Stimulated activated CD8-positive, alpha-beta memory T cell treated with anti-CD3 and anti-CD28 coated beads, Interleukin-2, amount 100 ng/mL, for 1 hour (primary cell): ENCODE data around the gene SRRM4.

Experiments used
- DNase-seq, 2 donors: peaks; one replicate each; pipeline ENCODE4 v3.0.0-alpha.2; 2020; ENCODE audit warnings: low read depth in 2 of 2

SRRM4 gene

DNA sequence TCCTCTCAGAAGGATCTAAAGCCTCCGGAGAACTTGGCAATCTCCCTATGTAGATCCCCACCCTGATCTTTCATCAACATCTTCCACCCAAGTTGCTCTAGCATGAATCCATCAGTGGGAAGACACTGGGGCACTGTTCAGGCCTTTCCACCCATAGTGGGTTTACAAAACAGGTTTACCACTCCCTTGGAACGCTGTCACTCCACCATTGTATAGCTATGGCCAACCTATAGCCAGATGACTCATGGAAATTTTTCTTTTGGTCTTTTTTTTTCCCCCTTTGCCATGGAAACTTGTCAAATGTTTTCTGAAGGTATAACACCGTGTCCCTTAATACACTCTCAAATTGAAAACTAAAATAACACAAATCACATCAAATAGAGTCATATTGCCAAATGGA, 186.6 kb downstream of the SRRM4 start:
- no peak for DNase-seq

GRCh38 chr12:119168721-119169120, 187.4 kb downstream of the SRRM4 start:
- DNase-seq, result no peak

- no peak for DNase-seq
Observed at GRCh38 chr12:119169150-119169549, 187.8 kb downstream of the SRRM4 start.

DNA sequence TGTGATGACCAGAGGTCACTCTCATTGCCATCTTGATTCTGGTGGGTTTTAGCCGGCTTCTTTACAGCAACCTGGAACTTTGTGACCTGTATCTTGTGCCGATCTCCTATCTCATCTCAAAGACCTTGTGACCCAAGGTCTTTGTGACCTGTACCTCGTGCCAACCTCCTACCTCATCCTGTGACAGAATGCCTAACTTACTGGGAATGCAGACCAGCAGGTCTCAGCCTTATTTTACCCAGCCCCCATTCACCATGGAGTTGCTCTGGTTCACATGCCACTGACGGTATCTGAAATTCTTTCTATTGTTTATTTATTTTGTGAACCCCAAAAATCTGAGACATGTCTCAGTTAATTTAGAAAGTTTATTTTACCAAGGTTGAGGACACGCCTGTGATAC, 189.9 kb downstream of the SRRM4 start:
- no peak for DNase-seq

DNA sequence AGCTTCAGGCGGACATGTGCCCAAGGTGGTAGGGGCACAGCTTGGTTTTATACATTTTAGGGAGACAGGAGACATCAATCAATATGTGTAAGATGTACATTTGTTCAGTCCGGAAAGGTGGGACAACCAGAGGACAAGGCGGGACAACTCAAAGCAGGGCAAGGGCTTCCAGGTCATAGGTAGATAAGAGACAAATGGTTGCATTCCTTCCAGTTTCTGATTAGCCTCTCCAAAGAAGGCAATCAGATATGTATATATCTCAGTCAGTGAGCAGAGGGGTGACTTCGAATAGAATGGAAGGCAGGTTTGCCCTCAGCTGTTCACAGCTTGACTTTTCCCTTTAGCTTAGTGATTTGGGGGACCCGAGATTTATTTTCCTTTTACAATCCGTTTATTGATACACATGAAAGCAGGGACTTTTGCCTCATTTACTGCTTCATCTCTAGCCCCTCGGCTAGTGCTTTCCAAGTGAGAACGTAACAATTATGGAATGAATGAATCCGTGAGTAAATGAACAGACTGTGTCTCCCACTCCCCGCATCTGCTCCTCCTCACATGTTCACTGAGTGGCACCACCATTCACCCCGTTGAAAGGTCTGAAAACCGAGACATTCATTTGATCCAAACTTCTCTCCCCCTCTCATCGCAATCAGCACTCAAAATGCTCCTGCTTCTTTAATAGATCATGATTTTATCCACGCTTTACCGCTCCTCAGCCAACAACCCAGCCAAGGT, 190.5 kb downstream of the SRRM4 start:
- DNase-seq, result no peak

GRCh38 chr12:119175081-119175480, 193.7 kb downstream of the SRRM4 start:
- DNase-seq, result no peak

GRCh38 chr12:119176267-119177055, 195.1 kb downstream of the SRRM4 start:
- no peak for DNase-seq

DNA sequence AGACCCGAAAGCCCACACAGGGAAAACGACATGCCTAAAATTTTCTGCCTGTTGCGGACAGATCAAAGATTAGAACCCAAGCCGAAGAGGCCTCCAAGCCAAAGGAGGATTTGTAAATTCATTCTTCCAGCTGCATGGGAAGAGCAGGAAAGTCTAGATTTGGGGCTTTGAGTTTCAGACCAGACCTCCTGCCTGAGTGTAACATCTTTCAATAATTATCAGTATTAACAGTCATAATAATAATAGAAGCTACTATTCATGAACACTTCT, 195.7 kb downstream of the SRRM4 start:
- no peak for DNase-seq

GRCh38 chr12:119177724-119178380, 196.5 kb downstream of the SRRM4 start:
- no peak for DNase-seq

DNA sequence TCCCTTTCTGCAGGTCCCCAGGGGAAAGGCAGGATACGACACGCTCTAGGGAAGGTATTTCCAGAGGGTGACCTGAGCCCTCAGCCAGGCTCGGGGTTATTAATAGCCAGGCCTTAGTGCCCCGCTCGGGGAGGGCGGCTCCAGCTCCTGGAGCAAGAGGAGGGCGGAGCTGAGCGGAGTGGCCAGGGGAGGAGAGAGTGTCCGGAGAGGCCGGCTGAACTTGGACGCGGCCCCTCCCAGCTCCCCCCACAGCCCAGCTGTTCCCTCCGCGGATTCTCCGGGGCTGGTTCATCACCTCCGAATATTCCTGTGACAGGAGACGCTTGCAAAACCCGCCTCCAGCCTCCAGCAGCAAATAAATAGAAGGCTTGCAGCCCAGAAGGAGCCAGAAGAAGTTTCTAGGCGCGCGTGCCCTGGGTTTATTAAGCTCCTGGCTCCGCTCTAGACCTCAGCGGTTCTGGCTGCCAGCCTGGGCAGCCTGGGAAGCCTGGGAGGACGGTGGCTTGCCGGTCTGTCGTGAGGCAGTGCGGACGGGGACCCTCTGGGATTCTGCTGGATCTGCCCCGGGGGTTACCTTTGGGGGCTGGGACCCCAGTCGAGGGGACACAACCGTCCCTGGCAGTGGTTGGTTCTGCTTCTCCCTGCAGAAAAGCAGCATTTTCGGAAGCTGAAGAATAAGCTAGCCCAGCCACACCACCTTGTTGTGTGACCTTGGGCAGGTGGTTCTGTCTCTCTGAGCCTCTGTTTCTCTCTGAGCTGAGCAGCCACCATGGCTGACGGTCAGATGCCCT, 197.4 kb downstream of the SRRM4 start, which contains the start of gene HSPB8:
TSS of gene HSPB8 (plus strand) at position 388 of the 791 bp plus-strand sequence. CDS start at position 770, 382 bp downstream.
- no peak for DNase-seq

- no peak for DNase-seq
Observed at GRCh38 chr12:119179335-119180021, 198.1 kb downstream of the SRRM4 start.

GRCh38 chr12:119180380-119181040, 199.2 kb downstream of the SRRM4 start:
- no peak for DNase-seq

- no peak for DNase-seq
Observed at GRCh38 chr12:119181202-119181601, 199.9 kb downstream of the SRRM4 start.

DNA sequence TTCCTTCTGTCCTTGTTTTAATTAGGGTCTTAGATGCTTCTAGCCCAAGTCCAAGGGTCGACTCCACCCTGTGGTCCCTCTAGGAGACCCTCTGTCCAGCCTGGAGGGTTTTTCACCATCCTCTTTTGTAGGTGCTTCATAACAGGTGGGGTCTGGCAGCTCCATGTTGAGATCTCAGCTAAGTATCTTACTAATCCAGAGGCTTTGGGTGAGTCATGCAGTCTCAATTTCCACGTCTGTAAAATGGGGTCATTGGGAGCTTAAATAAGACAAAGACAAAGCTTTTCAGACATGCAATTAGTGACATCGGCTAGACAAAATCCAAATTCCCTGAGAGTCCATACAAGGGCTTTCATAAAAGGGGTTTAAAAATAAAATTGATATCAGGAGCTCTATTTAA, 200.6 kb downstream of the SRRM4 start:
- no peak for DNase-seq

- DNase-seq, result no peak
Observed at GRCh38 chr12:119182701-119183493, 201.6 kb downstream of the SRRM4 start.

DNA sequence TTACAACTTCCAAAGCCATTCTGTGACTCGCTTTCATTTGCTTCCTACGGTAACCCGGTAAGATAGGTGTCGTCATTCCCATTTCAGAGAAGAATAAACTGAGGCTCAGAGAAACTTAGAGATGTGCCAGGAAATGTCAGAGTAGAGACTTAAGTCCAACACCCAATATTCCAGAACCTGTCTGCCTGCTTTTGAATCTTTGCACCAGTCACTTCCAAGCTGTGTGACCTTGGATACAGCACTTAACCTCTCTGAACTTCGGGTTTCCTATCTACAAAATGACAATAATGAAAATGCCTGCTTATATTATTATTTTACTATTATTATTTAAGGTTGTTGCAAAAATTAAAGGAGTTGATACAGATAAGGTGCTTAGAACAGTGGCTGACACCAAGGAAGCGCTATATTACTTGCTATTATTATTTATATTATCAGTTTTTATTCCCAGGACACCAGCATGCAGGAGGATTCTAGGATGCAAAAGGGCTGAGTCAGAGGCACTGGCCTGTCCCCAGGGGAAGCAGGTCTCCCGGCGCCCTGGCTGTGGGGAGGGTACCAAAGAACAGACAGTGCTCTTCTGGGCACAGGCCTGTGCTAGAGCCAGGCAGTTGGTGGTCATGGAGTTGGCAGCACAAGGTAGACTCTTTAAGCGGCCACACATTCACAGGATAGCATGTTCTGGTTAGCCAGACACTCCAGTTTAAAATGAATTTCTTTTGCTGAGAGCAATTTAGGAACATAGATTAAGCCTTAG, 202.8 kb downstream of the SRRM4 start:
- no peak for DNase-seq

GRCh38 chr12:119195256-119195655, 213.9 kb downstream of the SRRM4 start:
- DNase-seq, result no peak

DNA sequence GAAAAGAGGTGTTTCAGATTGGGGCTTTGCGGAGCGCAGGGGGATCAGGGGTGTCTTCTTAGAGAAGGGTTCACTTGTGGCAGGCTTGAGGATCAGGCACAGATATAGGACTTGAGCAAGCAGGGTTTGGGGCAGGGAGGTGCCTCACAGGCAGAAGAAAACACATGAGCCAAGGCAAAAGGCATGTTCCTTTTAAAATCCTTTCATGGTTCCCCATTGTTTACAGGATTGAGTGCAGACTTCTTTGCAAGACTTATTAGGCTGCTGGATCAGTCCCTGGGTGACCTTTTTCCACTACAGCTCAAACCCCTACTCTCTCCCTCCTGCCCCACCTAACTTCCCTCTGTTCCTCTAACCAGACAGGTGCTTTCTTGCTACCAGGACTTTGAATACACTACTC, 217.1 kb downstream of the SRRM4 start:
- no peak for DNase-seq

GRCh38 chr12:119200601-119201000, 219.3 kb downstream of the SRRM4 start:
- no peak for DNase-seq
